HepG2 (cell line): Measurements from ENCODE around the gene CBLC. TPM values are rescaled to one million over a fixed set of nuclear protein-coding genes. Genes with fewer than 3 reads are reported as not detected.

Experiments
- BRD4 ChIP-seq: sonication (generic); formaldehyde crosslinking; IDR thresholded peaks from 2 replicates; pipeline ENCODE4 v1.4.0; 2020; ENCODE audit warnings: missing genetic modification reagents
- MAF1 ChIP-seq: sonication (generic); formaldehyde crosslinking; IDR thresholded peaks from 2 replicates; pipeline ENCODE4 v1.5.0; 2020; ENCODE audit warnings: missing genetic modification reagents, borderline replicate concordance
- NBN ChIP-seq: fragments of 450-650 bp; conservative IDR thresholded peaks from 2 replicates; pipeline ENCODE4 v1.6.1; 2017
- ZNF510 ChIP-seq: sonication (generic); formaldehyde crosslinking; IDR thresholded peaks from 2 replicates; pipeline ENCODE4 v1.4.0; 2020; ENCODE audit warnings: low read depth, mild to moderate bottlenecking, missing genetic modification reagents
- ZNF674 ChIP-seq: sonication (generic); formaldehyde crosslinking; IDR thresholded peaks from 2 replicates; pipeline ENCODE4 v1.5.0; 2020; ENCODE audit warnings: low read depth, mild to moderate bottlenecking, missing genetic modification reagents
- ZNF768 ChIP-seq: sonication (generic); formaldehyde crosslinking; IDR thresholded peaks from 2 replicates; pipeline ENCODE4 v1.4.0; 2020; ENCODE audit warnings: missing genetic modification reagents
- polyA plus RNA-seq, 8 experiments: library from polyadenylated mRNA; depleted of rRNA in 3 of 8; stranded (reverse) in 7 of 8; unstranded in 1 of 8; fragments of >200 nt; fragmentation: Illumina TruSeq in 4 of 8; extraction: Trizol in 4 of 8; gene quantifications; 2 replicates each; pipeline versions ENCODE4 v1.2.1 to v1.2.3, GENCODE V29; 2011 to 2016; ENCODE audit warnings: low read depth in 4 of 8, missing spikeins in 1 of 8, mixed read lengths in 1 of 8; ENCODE audit not compliant: insufficient read depth in 1 of 8
- total RNA-seq, 5 experiments: library from RNA; depleted of rRNA; stranded (reverse); fragments of >200 nt; fragmentation: Illumina TruSeq; extraction: Trizol; gene quantifications; 2 replicates each; pipeline ENCODE4 v1.2.3, GENCODE V29; 2016; ENCODE audit warnings: low read depth in 1 of 5
- TF ChIP-seq, protein P1 (sequence below): sonication (generic); formaldehyde crosslinking; IDR thresholded peaks from 2 replicates; pipeline ENCODE4 v1.4.0; 2020; ENCODE audit warnings: mild to moderate bottlenecking, missing genetic modification reagents
- TF ChIP-seq, protein P2 (sequence below): sonication (generic); formaldehyde crosslinking; IDR thresholded peaks from 2 replicates; pipeline ENCODE4 v1.4.0; 2020; ENCODE audit warnings: mild to moderate bottlenecking, missing genetic modification reagents
- TF ChIP-seq, protein P3 (sequence below): sonication (generic); formaldehyde crosslinking; IDR thresholded peaks from 2 replicates; pipeline ENCODE4 v1.4.0; 2020; ENCODE audit warnings: missing genetic modification reagents
- TF ChIP-seq, protein P4 (sequence below): sonication (generic); formaldehyde crosslinking; IDR thresholded peaks from 2 replicates; pipeline ENCODE4 v1.5.1; 2020; ENCODE audit warnings: mild to moderate bottlenecking, missing genetic modification reagents
- TF ChIP-seq, protein P5 (sequence below): fragments of 450-650 bp; IDR thresholded peaks from 2 replicates; pipeline ENCODE4 v1.6.1; 2016

CBLC gene
- total and polyA plus RNA-seq, 2 of the 13 experiments (the other 11 are each of a cell fraction or from before 2014, with no cell fraction given): 1.8 to 2.6 TPM

DNA sequence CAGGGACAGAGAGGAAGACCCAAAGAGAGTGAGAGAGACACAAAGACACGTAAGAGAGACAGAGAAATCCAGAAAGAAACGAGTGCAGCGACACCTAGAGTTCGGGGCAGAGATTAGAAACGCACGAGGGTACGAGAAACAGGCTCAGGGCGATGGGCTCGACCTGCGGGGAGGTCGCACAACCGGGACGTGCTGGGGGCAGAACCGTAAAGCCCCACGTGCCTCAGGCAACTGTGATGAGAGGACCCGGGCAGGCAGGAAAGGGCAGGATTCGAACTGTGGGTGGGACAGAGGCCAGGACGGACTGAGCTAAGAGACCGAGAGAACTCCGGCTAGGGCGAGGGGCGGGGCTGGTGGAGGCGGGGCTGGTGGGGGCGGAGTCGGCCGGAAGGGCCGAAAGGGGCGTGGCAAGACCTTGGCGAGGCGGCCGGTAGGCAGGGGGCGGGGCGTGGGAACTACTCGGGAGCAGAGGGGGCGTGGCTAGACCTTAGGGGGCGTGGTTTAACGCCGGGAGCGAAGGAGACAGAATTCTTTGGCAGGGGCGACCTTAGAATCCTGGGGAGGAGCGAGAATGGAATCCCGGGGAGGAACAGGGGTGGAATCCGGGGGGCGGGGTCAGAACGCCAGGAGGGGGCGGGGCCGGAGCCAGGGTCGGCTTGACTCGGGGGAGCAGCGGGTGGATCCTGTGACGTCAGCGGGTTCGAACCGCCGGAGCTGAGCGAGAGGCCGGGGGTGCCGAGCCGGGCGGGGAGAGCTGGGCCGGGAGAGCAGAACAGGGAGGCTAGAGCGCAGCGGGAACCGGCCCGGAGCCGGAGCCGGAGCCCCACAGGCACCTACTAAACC is 68.1 kb downstream of the CBLC start, which contains the start of gene NECTIN2 (continued):
- no peak for TF ChIP-seq MAF1 (CRISPR knock-in tag)
- TF ChIP-seq, protein P1, sequence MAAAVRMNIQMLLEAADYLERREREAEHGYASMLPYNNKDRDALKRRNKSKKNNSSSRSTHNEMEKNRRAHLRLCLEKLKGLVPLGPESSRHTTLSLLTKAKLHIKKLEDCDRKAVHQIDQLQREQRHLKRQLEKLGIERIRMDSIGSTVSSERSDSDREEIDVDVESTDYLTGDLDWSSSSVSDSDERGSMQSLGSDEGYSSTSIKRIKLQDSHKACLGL: no peak; the same call in 1 of the 2 replicates
- no peak for TF ChIP-seq ZNF674 (CRISPR knock-in tag)
- no peak for TF ChIP-seq ZNF768 (CRISPR knock-in tag)
- TF ChIP-seq, protein P2, sequence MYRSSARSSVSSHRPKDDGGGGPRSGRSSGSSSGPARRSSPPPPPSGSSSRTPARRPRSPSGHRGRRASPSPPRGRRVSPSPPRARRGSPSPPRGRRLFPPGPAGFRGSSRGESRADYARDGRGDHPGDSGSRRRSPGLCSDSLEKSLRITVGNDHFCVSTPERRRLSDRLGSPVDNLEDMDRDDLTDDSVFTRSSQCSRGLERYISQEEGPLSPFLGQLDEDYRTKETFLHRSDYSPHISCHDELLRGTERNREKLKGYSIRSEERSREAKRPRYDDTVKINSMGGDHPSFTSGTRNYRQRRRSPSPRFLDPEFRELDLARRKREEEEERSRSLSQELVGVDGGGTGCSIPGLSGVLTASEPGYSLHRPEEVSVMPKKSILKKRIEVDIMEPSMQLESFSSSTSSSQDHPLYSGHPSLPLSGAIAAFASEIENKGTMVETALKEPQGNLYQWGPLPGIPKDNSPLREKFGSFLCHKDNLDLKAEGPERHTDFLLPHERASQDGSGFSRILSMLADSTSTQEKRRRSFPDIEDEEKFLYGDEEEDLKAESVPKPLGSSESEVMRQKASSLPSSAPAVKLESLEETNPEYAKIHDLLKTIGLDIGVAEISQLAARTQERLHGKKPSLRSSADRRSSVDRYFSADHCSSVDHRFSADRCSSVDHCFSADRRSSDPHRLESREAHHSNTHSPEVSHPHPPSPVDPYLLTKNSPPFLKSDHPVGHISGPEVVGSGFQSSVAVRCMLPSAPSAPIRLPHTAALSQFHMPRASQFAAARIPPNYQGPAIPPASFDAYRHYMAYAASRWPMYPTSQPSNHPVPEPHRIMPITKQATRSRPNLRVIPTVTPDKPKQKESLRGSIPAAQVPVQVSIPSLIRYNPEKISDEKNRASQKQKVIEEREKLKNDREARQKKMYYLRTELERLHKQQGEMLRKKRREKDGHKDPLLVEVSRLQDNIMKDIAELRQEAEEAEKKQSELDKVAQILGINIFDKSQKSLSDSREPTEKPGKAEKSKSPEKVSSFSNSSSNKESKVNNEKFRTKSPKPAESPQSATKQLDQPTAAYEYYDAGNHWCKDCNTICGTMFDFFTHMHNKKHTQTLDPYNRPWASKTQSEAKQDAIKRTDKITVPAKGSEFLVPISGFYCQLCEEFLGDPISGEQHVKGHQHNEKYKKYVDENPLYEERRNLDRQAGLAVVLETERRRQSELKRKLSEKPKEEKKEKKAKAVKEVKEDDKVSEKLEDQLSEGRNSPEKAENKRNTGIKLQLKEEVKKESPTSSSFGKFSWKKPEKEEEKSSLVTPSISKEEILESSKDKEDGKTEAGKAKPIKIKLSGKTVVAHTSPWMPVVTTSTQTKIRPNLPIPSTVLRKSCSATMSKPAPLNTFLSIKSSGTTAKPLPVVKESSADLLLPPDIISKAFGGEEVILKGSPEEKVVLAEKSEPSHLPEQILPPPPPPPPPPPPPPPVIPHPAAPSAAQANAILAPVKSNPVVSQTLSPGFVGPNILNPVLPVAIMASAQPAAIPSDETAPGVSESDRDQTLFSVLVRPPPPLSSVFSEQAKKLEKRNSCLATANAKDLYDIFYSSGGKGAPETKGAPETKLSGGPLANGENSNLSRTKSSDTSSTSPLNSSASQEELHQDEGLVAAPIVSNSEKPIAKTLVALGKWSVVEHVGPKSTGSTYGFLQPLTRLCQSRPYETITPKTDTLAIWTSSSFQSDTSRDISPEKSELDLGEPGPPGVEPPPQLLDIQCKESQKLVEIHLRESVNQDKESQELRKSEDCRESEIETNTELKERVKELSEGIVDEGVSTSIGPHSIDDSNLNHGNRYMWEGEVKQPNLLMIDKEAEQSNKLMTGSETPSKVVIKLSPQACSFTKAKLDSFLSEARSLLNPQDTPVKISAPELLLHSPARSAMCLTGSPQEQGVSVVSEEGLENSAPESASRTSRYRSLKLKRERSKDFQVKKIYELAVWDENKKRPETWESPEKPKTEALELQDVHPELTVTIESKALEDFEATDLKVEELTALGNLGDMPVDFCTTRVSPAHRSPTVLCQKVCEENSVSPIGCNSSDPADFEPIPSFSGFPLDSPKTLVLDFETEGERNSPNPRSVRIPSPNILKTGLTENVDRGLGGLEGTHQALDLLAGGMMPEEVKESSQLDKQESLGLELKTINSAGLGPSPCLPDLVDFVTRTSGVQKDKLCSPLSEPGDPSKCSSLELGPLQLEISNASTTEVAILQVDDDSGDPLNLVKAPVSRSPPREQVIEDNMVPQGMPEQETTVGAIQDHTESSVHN (CRISPR knock-in tag): no peak
- no peak for TF ChIP-seq ZNF510 (CRISPR knock-in tag)
- TF ChIP-seq, protein P3, sequence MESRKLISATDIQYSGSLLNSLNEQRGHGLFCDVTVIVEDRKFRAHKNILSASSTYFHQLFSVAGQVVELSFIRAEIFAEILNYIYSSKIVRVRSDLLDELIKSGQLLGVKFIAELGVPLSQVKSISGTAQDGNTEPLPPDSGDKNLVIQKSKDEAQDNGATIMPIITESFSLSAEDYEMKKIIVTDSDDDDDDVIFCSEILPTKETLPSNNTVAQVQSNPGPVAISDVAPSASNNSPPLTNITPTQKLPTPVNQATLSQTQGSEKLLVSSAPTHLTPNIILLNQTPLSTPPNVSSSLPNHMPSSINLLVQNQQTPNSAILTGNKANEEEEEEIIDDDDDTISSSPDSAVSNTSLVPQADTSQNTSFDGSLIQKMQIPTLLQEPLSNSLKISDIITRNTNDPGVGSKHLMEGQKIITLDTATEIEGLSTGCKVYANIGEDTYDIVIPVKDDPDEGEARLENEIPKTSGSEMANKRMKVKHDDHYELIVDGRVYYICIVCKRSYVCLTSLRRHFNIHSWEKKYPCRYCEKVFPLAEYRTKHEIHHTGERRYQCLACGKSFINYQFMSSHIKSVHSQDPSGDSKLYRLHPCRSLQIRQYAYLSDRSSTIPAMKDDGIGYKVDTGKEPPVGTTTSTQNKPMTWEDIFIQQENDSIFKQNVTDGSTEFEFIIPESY (CRISPR knock-in tag): peak; percentile 49; the same call in 1 of the 2 replicates
- no peak for TF ChIP-seq NBN
- TF ChIP-seq, protein P4, sequence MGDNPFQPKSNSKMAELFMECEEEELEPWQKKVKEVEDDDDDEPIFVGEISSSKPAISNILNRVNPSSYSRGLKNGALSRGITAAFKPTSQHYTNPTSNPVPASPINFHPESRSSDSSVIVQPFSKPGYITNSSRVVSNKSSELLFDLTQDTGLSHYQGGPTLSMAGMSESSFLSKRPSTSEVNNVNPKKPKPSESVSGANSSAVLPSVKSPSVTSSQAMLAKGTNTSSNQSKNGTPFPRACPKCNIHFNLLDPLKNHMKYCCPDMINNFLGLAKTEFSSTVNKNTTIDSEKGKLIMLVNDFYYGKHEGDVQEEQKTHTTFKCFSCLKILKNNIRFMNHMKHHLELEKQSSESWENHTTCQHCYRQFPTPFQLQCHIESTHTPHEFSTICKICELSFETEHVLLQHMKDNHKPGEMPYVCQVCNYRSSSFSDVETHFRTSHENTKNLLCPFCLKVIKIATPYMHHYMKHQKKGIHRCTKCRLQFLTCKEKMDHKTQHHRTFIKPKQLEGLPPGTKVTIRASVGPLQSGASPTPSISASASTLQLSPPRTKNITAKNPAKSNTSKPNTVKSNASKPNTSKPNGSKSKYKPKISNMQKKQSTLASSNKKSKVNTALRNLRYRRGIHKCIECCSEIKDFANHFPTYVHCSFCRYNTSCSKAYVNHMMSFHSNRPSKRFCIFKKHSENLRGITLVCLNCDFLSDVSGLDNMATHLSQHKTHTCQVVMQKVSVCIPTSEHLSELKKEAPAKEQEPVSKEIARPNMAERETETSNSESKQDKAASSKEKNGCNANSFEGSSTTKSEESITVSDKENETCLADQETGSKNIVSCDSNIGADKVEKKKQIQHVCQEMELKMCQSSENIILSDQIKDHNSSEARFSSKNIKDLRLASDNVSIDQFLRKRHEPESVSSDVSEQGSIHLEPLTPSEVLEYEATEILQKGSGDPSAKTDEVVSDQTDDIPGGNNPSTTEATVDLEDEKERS (CRISPR knock-in tag): no peak
- no peak for TF ChIP-seq BRD4
- TF ChIP-seq, protein P5, sequence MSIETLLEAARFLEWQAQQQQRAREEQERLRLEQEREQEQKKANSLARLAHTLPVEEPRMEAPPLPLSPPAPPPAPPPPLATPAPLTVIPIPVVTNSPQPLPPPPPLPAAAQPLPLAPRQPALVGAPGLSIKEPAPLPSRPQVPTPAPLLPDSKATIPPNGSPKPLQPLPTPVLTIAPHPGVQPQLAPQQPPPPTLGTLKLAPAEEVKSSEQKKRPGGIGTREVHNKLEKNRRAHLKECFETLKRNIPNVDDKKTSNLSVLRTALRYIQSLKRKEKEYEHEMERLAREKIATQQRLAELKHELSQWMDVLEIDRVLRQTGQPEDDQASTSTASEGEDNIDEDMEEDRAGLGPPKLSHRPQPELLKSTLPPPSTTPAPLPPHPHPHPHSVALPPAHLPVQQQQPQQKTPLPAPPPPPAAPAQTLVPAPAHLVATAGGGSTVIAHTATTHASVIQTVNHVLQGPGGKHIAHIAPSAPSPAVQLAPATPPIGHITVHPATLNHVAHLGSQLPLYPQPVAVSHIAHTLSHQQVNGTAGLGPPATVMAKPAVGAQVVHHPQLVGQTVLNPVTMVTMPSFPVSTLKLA: peak; percentile 69
